ENCODE results near the gene NR2F1.

The NR2F1 gene

GRCh38 chr5:93577854-93578812 is 4.9 kb upstream of the NR2F1 start:
- peak; percentile 53 for DNase-seq (ENCODE audit: low spot score)

GRCh38 chr5:93578813-93579691 is 4.0 kb upstream of the NR2F1 start:
- DNase-seq (ENCODE audit: low spot score) = peak; percentile 78

GRCh38 chr5:93579692-93580062 is 3.3 kb upstream of the NR2F1 start:
- DNase-seq (ENCODE audit: low spot score) = peak; percentile 60

- peak; percentile 49 for DNase-seq (ENCODE audit: low spot score)
Measured at GRCh38 chr5:93580063-93580926, 2.7 kb upstream of the NR2F1 start.

- peak; percentile 66 for DNase-seq (ENCODE audit: low spot score)
Measured at GRCh38 chr5:93580927-93581445, 2.0 kb upstream of the NR2F1 start, which contains the start of gene NR2F1-AS1. TSS of gene NR2F1-AS1 (minus strand) at chr5:93581219.

- no peak for DNase-seq (ENCODE audit: low spot score)
Measured at GRCh38 chr5:93582167-93582462, 907 bp upstream of the NR2F1 start.

- DNase-seq (ENCODE audit: low spot score) = no peak
Measured at GRCh38 chr5:93583439-93583767, 381 bp downstream of the NR2F1 start.

GRCh38 chr5:93583768-93584595 is 960 bp downstream of the NR2F1 start:
- peak; percentile 42 for DNase-seq (ENCODE audit: low spot score)

- DNase-seq (ENCODE audit: low spot score) = no peak
Measured at GRCh38 chr5:93584596-93585040, 1.6 kb downstream of the NR2F1 start.

GRCh38 chr5:93585041-93585766 is 2.2 kb downstream of the NR2F1 start:
- DNase-seq (ENCODE audit: low spot score) = peak; percentile 62

- DNase-seq (ENCODE audit: low spot score) = peak; percentile 70
Measured at GRCh38 chr5:93585767-93586385, 2.9 kb downstream of the NR2F1 start.

- peak; percentile 50 for DNase-seq (ENCODE audit: low spot score)
Measured at GRCh38 chr5:93586736-93587596, 3.9 kb downstream of the NR2F1 start.

- peak; percentile 60 for DNase-seq (ENCODE audit: low spot score)
Measured at GRCh38 chr5:93587597-93588351, 4.8 kb downstream of the NR2F1 start.

GRCh38 chr5:93588352-93589151 is 5.5 kb downstream of the NR2F1 start:
- peak; percentile 63 for DNase-seq (ENCODE audit: low spot score)

- peak; percentile 58 for DNase-seq (ENCODE audit: low spot score)
Measured at GRCh38 chr5:93589152-93589828, 6.3 kb downstream of the NR2F1 start.

- DNase-seq (ENCODE audit: low spot score) = peak; percentile 87
Measured at GRCh38 chr5:93589829-93590215, 6.8 kb downstream of the NR2F1 start.
